Endothelial cell of umbilical vein (primary cell): Measurements from ENCODE around the gene GPS1.

ENCODE experiments used
- POLR2A ChIP-seq: IDR thresholded peaks from 2 replicates; pipeline ENCODE4 v1.6.1; 2012; ENCODE audit warnings: low read depth, mild to moderate bottlenecking, control low read depth, low read length
- TF ChIP-seq, protein P1 (sequence below), 2 donors: IDR thresholded peaks; 1 replicate in 1 of 2; 2 replicates in 1 of 2; pipeline ENCODE4 v1.5.1; 2011; ENCODE audit warnings: low read length in 2 of 2, mild to moderate bottlenecking in 2 of 2, moderate library complexity in 2 of 2, control low read depth in 1 of 2, inconsistent platforms in 1 of 2, low read depth in 1 of 2; ENCODE audit not compliant: insufficient read depth in 1 of 2; ENCODE audit errors: extremely low read depth in 1 of 2

GRCh38 chr17:82013772-82014321, 37.9 kb upstream of the GPS1 start:
- TF ChIP-seq, protein P1, sequence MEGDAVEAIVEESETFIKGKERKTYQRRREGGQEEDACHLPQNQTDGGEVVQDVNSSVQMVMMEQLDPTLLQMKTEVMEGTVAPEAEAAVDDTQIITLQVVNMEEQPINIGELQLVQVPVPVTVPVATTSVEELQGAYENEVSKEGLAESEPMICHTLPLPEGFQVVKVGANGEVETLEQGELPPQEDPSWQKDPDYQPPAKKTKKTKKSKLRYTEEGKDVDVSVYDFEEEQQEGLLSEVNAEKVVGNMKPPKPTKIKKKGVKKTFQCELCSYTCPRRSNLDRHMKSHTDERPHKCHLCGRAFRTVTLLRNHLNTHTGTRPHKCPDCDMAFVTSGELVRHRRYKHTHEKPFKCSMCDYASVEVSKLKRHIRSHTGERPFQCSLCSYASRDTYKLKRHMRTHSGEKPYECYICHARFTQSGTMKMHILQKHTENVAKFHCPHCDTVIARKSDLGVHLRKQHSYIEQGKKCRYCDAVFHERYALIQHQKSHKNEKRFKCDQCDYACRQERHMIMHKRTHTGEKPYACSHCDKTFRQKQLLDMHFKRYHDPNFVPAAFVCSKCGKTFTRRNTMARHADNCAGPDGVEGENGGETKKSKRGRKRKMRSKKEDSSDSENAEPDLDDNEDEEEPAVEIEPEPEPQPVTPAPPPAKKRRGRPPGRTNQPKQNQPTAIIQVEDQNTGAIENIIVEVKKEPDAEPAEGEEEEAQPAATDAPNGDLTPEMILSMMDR (IDR thresholded peaks at IDR 0.05; ENCODE audit: extremely low read depth in 1 of 2, insufficient read depth in 1 of 2, low read depth in 1 of 2, low read length in 2 of 2): no peak
- no peak for TF ChIP-seq POLR2A
